Limb (tissue), 2 donors: ENCODE data around the gene TMEM252.

Source experiments
- DNase-seq, 2 donors: peaks; one replicate each; pipeline ENCODE4 v3.0.0-alpha.2; 2016; ENCODE audit errors: extremely low spot score in 2 of 2

TMEM252 gene

GRCh38 chr9:68545033-68545705, 4.5 kb upstream of the TMEM252 start:
- no peak for DNase-seq

GRCh38 chr9:68541568-68541967, 885 bp upstream of the TMEM252 start:
- no peak for DNase-seq

GRCh38 chr9:68538200-68538599, 2.5 kb downstream of the TMEM252 start:
- DNase-seq: no peak

GRCh38 chr9:68537616-68537880, 3.1 kb downstream of the TMEM252 start:
- DNase-seq: no peak

GRCh38 chr9:68536876-68537615, 3.6 kb downstream of the TMEM252 start:
- DNase-seq: no peak

GRCh38 chr9:68533678-68534077, 7.0 kb downstream of the TMEM252 start:
- no peak for DNase-seq

- DNase-seq: no peak
Measured at GRCh38 chr9:68532131-68532530, 8.6 kb downstream of the TMEM252 start.

GRCh38 chr9:68530618-68531017, 10.1 kb downstream of the TMEM252 start:
- DNase-seq: peak in 1 of 2 donors; percentile 45

GRCh38 chr9:68523367-68523936, 17.2 kb downstream of the TMEM252 start:
- DNase-seq: no peak

GRCh38 chr9:68522954-68523353, 17.7 kb downstream of the TMEM252 start:
- no peak for DNase-seq

- DNase-seq: no peak
Measured at GRCh38 chr9:68522131-68522530, 18.6 kb downstream of the TMEM252 start.

GRCh38 chr9:68515326-68516017, 25.2 kb downstream of the TMEM252 start:
- DNase-seq: no peak

- DNase-seq: no peak
Measured at GRCh38 chr9:68513981-68514380, 26.7 kb downstream of the TMEM252 start.

- no peak for DNase-seq
Measured at GRCh38 chr9:68513385-68513784, 27.3 kb downstream of the TMEM252 start.

GRCh38 chr9:68509689-68510088, 31.0 kb downstream of the TMEM252 start:
- DNase-seq: no peak

GRCh38 chr9:68508547-68508946, 32.1 kb downstream of the TMEM252 start:
- DNase-seq: no peak

GRCh38 chr9:68507806-68508145, 32.9 kb downstream of the TMEM252 start:
- no peak for DNase-seq

GRCh38 chr9:68507130-68507805, 33.4 kb downstream of the TMEM252 start:
- no peak for DNase-seq

- no peak for DNase-seq
Measured at GRCh38 chr9:68506551-68506950, 34.1 kb downstream of the TMEM252 start.

- no peak for DNase-seq
Measured at GRCh38 chr9:68505681-68506409, 34.8 kb downstream of the TMEM252 start.

- DNase-seq: no peak
Measured at GRCh38 chr9:68502279-68502678, 38.4 kb downstream of the TMEM252 start.
